ENCODE data around the gene VWC2L. TPM values are rescaled to one million over a fixed set of nuclear protein-coding genes. Genes with fewer than 3 reads are reported as not detected.

Gene VWC2L
- total and polyA plus RNA-seq, 2 donors from 2014 or later = 0.09 TPM; not detected in 1

DNA sequence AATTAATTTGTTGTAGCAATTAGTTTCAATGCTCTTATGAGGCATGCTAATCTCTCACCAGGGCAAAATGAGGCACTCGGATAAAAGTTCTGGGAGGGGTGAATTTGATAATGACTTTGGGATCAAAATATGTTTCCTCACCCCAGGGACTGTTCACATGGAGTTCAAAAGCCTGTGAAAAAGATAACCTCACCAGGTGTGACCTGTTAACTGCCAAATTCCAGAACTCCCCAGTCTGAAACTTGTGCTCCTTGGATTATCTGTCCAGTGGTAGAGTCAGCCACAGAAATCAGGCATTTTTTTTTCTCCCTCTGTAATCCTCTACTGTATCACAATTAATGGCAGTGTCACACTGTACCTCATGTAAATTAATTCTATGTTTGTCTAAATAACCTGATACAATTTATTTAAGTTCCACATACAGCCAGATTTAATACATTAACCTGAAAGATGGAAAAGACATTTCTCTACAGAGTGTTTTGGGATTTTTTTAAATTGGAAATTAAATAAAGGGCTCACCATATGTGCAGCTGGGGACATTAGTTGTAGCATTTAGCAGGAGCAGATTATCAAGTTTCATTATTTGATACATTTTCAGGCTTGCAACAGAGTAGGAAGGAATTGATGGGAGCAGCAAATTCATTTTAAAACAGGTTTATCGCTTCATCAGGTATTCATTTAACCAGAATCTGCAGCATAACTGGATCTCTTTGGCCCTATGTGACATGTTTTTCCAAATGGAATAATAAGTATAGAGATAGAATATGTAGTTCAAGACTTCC, 191.2 kb downstream of the VWC2L start:
- TF ChIP-seq, protein P1, sequence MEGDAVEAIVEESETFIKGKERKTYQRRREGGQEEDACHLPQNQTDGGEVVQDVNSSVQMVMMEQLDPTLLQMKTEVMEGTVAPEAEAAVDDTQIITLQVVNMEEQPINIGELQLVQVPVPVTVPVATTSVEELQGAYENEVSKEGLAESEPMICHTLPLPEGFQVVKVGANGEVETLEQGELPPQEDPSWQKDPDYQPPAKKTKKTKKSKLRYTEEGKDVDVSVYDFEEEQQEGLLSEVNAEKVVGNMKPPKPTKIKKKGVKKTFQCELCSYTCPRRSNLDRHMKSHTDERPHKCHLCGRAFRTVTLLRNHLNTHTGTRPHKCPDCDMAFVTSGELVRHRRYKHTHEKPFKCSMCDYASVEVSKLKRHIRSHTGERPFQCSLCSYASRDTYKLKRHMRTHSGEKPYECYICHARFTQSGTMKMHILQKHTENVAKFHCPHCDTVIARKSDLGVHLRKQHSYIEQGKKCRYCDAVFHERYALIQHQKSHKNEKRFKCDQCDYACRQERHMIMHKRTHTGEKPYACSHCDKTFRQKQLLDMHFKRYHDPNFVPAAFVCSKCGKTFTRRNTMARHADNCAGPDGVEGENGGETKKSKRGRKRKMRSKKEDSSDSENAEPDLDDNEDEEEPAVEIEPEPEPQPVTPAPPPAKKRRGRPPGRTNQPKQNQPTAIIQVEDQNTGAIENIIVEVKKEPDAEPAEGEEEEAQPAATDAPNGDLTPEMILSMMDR (IDR thresholded peaks at IDR 0.05; ENCODE audit: borderline replicate concordance, extremely low read depth, insufficient read depth) = no peak
- no peaks in the 10 kb centered on the region for H3K36me3 ChIP-seq (ENCODE audit: control insufficient read depth in 2 of 3, insufficient read depth in 3 of 3, low read length in 3 of 3)
- FAIRE-seq (no peak), DNase-seq (no peak)
- no peaks in the 10 kb centered on the region for H3K4me1 ChIP-seq (ENCODE audit: control insufficient read depth in 2 of 3, insufficient read depth in 2 of 3, low read depth in 1 of 3, low read length in 3 of 3)
- H3K9ac ChIP-seq (ENCODE audit: low read length in 3 of 3) = no peak overlapping the region
- no peak overlapping the region for H3K4me3 ChIP-seq (ENCODE audit: low read length in 3 of 3)
- intact Hi-C loops (cut with DNase I) = no loop called here
- H3K27me3 ChIP-seq (ENCODE audit: control insufficient read depth, insufficient read depth, low read length) = no peaks in the 10 kb centered on the region
- H3K27ac ChIP-seq (ENCODE audit: low read depth in 2 of 2, low read length in 2 of 2) = no peak overlapping the region
- H3K9me3 ChIP-seq (ENCODE audit: control insufficient read depth in 2 of 3, insufficient read depth in 1 of 3, low read length in 3 of 3) = no peaks in the 10 kb centered on the region

DNA sequence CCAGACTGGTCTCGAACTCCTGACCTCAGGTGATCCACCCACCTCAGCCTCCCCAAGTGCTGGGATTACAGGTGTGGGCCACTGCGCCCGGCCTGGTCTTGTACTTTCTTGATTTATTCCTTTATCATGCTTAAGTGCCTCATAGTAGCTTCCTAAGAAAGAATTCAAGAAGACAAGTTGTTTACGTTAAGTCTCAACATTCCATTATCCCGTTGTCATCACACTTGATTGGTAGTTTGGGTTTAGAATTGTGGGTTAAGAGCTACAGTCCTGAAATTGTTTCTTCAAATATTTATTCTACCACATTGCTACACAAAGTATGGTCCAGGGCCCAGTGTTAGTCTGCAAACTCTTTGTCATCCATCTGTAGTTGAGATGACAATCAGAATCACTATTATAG, 194.0 kb downstream of the VWC2L start:
- no peaks in the 10 kb centered on the region for H3K9me3 ChIP-seq (ENCODE audit: control insufficient read depth in 2 of 3, insufficient read depth in 1 of 3, low read length in 3 of 3)
- no peak overlapping the region for H3K4me3 ChIP-seq (ENCODE audit: low read length in 3 of 3)
- no peak for DNase-seq
- H3K27me3 ChIP-seq (ENCODE audit: control insufficient read depth, insufficient read depth, low read length) = no peaks in the 10 kb centered on the region
- no peak for FAIRE-seq
- no peaks in the 10 kb centered on the region for H3K36me3 ChIP-seq (ENCODE audit: control insufficient read depth in 2 of 3, insufficient read depth in 3 of 3, low read length in 3 of 3)
- TF ChIP-seq, protein P1 (IDR thresholded peaks at IDR 0.05; ENCODE audit: borderline replicate concordance, extremely low read depth, insufficient read depth) = no peak
- H3K27ac ChIP-seq (ENCODE audit: low read depth in 2 of 2, low read length in 2 of 2) = no peak overlapping the region
- H3K4me1 ChIP-seq (ENCODE audit: control insufficient read depth in 2 of 3, insufficient read depth in 2 of 3, low read depth in 1 of 3, low read length in 3 of 3) = no peaks in the 10 kb centered on the region
- intact Hi-C loops (cut with DNase I) = no loop called here
- no peak overlapping the region for H3K9ac ChIP-seq (ENCODE audit: low read length in 3 of 3)

DNA sequence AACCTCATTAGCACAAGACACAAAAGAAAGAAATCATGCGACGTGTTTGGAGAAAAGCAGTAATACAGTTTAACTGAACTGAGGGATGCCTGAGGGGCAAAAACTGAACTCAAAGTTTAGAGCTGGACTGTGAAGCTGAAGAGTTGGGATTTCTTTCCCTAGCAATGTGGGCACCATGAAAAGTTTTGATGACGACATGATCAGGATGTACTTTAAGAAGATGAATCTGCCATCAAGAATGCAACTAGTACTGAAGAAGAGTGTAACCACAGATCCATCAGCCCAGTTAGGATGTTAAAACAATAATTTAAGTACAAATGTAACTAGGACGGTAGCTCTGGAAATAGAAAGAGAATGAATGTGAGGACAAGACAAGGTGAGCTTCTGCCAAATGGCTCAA, 196.2 kb downstream of the VWC2L start:
- H3K9me3 ChIP-seq (ENCODE audit: control insufficient read depth in 2 of 3, insufficient read depth in 1 of 3, low read length in 3 of 3) = no peaks in the 10 kb centered on the region
- DNase-seq (no peak), FAIRE-seq (no peak)
- intact Hi-C loops (cut with DNase I) = no loop called here
- H3K9ac ChIP-seq (ENCODE audit: low read length in 3 of 3) = no peak overlapping the region
- H3K27ac ChIP-seq (ENCODE audit: low read depth in 2 of 2, low read length in 2 of 2) = no peak overlapping the region
- H3K4me1 ChIP-seq (ENCODE audit: control insufficient read depth in 2 of 3, insufficient read depth in 2 of 3, low read depth in 1 of 3, low read length in 3 of 3) = no peaks in the 10 kb centered on the region
- H3K27me3 ChIP-seq (ENCODE audit: control insufficient read depth, insufficient read depth, low read length) = no peaks in the 10 kb centered on the region
- no peaks in the 10 kb centered on the region for H3K36me3 ChIP-seq (ENCODE audit: control insufficient read depth in 2 of 3, insufficient read depth in 3 of 3, low read length in 3 of 3)
- TF ChIP-seq, protein P1 (IDR thresholded peaks at IDR 0.05; ENCODE audit: borderline replicate concordance, extremely low read depth, insufficient read depth) = no peak
- H3K4me3 ChIP-seq (ENCODE audit: low read length in 3 of 3) = no peak overlapping the region
